Activated CD8-positive, alpha-beta memory T cell treated with anti-CD3 and anti-CD28 coated beads, Interleukin-2, amount 50 U/mL, for 24 hours (primary cell): ENCODE measurements around the gene CHST5.
"Not testable (repeated sequence)": the region's sequence is repeated elsewhere in the genome, so short reads cannot be mapped to it uniquely, and the experiment has no call there.

Experiments
- DNase-seq: peaks from one replicate; pipeline ENCODE4 v3.0.0-alpha.2; 2020; ENCODE audit errors: extremely low read depth

CHST5 gene

DNA sequence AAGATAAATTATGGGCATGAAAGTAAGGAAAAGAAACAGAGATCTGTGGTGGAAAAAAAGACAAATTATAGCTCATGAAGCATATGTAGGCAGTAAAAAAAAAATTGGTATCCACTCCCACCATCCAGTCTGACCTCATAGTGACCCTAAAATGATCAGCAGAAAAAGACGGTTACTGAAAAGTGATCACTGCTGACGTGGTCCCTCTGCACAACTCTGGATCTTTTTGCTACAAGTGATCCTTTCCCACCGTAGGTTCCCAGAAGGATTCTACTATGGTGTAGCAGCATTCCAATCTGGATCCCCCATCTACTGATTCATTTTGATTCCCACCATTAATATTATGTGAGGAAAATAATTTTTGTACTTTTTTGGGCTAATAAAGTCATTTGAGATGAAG lies 29.8 kb downstream of the CHST5 start:
- no peak for DNase-seq

DNA sequence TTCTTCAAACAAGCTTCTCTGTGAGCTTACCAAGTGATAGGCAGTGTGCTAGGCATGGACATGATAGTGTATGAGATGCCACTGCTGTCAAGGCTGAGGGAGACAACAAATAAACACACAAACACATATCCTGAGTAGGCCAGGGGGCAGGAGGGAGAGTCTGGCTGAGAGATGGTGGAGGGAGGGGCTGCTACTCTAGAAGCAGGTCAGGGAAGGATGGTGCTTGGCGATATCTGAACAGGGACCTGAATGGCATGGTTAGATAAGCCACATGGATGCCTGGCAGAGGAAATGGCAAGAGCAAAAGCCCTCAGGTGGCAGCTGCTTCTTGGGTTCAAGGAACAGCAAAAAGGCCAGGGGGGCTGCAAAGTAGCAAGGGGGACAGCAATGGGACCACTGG lies 32.1 kb downstream of the CHST5 start:
- DNase-seq = no peak

DNA sequence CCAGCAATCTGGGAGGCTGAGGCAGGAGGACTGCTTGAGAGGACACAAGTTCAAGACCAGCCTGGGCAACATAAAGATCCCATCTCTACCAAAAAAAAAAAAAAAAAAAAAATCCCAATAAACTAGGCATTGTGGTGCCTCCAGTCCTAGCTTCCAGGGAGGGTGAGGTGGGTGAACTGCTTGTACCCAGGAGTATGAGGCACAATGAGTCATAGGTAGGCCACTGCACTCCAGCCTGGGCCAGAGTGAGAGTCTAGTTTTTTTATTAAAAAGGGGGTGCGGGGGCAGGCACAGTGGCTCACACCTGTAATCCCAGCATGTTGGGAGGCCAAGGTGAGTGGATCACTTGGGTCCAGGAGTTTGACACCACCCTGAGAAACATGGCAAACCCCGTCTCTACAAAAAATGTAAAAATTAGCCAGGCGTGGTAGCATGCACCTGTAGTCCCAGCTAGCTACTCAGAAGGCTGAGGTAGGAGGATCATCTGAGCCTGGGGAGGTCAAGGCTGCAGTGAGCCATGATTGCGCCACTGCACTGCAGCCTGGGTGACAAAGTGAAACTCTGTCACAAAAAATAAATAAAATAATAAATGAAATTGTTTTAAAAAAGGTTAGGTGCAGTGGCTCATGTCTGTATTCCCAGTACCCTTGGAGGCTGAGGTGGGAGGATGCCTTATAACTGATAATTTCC lies 32.8 kb downstream of the CHST5 start:
- DNase-seq = no peak

DNA sequence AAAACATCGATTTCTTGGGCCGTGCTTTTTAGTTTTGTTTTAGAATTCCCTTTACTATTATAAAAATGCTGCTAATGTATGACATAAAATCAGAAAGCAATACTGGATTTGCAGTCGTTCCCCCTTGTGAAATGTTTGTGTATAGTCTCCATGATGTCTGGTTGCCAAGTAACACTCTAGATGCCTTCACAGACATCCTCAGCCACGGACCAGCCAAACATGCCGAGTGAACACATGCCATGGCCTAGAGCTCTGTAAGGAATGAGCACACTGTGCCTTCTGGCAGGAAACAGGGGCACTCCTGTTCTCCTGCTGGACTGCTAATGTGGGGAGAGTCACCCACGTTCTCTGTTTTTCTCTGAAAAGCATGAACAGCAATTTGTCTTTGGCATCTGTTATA lies 34.1 kb downstream of the CHST5 start:
- not testable (repeated sequence) for DNase-seq

DNA sequence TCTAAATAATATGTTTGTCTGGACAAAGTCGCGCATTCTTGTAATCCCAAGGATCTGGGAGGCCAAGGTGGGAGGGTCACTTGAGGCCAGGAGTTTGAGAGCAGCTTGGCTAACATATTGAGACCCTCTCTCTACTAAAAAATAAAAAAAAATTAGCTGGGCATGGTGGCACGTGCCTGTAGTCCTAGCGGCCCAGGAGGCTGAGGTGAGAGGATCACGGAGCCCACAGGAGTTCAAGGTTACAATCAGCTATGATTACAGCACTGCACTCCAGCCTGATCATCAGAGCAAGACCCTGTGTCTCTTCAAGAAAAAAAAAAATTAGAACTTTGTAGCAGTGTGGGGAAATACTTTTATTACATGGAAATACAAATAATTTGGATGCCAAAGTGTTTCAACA lies 34.5 kb downstream of the CHST5 start:
- DNase-seq = no peak

DNA sequence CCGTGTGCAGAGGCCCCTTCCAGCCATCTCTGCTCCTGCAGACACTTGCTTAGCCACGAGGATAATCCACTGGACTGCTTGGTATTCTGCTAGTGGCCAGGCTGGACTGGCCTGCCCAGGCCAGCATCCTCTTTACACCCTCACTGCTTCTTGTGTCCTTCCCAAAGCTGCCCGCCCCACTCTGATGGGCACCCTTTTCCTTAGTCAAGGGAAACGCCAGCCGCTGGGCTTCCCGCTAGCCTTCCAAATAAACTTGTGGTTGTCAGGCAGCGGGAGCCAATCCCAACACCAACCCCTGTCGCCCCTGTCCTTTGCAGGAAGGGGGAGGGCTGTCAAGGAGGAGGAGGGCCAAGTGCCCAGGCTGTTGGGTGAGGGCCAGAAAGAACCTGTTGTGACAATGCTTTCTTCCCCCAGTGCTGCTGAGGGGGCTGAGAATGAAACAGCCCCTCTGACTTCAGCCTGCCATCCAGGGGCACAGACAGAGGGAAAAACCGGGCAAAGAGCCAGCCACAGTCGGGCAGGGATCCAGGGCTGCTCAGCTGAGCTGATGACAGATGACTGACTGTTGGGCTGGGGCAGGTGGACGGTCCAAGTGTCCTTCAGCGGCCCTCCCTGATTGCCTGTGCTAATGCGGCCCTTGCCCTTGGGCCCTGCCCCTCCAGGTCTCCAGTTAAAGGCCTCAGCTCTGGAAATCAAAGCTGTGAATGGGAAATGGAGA lies 37.1 kb downstream of the CHST5 start:
- not testable (repeated sequence) for DNase-seq

DNA sequence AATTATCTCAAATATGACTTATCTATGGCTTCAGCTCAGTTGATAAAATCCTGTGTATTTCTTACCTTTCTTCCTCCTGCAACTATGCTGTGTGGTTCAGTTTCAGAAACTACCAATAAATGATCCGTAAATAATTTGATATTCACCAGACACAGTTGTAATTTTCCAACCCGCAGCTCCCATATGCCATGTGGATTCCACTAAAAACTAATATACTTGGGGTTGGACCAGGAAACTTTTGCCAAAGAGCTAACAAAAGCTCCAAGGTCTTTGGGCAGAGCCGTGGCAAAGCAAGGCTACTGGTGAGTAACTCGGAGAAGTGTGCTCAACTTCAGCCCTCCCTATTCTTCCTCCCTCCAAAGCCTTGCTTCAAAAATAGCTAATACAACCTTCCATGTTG lies 38.4 kb downstream of the CHST5 start:
- no peak for DNase-seq

DNA sequence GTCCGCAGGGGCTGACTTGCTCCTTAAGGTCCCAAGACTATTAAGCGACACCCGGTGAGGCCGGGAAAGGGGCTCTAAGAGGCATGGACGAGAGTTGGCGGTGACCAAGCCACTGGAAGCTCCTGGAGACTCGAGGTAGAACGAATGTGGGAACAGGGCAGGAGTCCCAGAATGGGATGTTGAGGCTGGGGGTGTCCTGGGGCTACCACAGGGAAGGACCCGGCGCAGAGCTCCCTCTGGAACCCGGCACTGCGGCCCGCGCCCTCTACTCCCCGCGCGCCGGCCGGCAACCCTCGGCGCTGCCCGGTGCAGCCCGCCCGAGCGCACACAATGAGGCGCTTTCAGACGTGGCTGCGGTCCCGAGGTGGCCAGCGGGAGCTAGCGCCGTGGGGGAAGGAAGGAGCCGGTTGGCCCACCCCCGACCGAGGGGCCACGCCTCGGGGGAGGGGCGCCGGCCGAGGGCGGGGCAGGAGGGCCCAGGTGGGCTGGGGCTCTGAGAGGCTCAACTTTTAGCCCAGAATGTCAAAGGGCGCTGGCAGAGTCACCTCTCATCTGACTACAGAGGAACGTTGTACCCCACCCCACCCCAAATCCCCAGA lies 40.7 kb downstream of the CHST5 start, which contains the start of gene CHST6:
TSS of gene CHST6 (minus strand) at position 366 of the 599 bp plus-strand sequence. CDS start 15,613 bp downstream, outside the sequence.
- no peak for DNase-seq

DNA sequence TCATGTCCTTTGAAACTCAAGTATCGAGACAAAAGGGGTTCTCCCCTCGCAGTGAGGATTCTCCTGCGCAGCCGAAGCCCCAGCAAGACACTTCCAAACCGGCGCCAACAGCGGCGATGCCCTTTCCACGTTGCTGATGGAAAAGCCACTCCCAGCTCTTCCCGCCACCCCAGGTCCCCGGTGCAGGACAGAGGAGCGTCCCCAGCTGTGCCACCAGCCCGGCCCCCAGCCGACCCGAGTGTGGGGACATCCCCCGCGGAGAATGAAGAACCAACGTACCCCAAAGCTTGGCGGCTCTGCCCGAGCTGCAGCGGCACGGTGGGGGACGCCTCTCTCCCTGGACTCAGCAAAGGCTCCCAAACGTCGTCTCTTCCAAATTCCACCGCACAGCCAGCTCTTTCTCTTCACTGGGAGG lies 41.2 kb downstream of the CHST5 start:
- DNase-seq = no peak

DNA sequence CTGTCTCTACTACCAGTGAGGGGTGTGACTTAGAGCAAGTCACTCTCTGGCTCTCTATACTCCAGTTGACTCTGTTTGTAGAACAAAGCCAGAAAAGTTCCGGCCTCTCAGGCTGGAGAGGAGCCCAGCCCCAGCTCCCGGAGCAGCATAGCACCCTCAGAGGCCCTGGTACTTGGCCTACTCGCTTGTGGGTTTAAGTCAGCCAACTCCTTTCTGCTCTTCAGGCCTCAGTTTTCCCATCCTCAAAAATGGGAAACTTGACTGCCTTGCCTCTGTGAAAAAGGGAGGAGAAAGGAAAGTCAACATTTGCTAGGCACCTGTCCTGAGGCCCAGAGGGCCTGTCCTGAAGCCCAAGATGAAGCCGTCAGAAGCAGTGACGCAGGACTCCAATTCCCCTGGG lies 41.7 kb downstream of the CHST5 start:
- DNase-seq = no peak

DNA sequence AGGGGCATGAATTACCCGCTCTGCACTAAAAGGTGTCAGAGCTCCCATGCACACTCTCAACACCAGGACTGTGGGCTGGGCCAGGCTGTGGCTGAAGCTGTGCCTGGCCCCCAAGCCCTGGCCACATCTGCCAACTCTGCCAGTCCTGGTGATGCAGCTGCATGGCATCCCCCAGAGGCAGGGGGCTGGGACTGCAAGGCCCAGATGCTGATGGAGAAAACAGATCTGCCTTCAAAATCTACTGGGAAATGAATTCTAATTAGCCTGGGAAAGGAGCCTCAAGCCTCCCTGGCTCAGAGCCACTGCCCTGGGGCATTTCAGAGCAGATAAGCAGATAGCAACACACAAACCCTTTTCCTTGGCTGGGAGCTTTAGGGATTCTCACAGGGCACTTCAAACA lies 44.0 kb downstream of the CHST5 start:
- DNase-seq = no peak

DNA sequence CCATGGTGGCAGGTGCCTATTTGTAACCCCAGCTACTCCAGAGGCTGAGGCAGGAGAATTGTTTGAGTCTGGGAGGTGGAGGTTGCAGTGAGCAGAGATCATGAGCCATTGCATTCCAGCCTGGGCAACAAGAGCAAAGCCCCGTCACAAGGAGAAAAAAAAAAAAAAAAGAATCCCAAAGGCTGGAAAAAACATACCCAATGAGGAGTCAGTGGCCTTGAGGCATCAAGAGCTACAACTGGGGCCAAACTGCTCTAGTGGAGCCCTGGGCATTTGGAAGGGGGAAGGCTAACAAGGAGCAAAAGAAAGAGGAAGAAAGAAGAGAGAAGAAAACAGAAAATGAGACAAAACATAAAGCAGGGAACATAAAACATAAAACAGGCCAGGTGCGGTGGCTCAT lies 47.6 kb downstream of the CHST5 start:
- DNase-seq = no peak

DNA sequence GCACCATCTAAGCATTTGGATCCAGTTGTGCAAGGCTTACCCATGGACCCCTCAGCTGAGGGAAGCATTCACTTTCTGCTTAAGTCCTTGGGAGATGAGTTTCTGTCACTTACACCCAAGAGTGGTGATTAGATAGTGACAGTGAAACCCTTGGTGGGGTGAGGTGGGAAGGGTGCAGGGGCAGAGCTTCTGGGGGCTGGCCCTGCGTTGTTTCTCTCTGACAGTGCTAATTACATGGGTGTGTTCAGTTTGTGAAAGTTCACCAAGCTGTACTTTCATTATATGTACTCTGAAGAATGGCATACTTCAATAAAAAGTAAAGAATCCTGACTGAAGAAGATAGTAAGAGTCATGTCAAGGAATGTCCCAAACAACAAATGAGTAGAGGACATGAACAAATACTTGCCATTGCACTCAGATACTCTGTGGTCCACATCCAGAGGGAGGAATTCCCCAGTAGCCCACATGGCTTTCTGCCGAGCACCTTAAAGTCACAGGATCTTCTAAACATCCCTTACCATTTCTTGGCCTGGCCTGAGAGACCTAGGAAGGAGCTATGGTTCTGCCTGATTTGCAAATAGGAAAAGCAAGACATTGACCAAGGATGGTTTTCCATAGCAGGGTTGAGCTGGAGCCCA lies 49.1 kb downstream of the CHST5 start:
- no peak for DNase-seq

DNA sequence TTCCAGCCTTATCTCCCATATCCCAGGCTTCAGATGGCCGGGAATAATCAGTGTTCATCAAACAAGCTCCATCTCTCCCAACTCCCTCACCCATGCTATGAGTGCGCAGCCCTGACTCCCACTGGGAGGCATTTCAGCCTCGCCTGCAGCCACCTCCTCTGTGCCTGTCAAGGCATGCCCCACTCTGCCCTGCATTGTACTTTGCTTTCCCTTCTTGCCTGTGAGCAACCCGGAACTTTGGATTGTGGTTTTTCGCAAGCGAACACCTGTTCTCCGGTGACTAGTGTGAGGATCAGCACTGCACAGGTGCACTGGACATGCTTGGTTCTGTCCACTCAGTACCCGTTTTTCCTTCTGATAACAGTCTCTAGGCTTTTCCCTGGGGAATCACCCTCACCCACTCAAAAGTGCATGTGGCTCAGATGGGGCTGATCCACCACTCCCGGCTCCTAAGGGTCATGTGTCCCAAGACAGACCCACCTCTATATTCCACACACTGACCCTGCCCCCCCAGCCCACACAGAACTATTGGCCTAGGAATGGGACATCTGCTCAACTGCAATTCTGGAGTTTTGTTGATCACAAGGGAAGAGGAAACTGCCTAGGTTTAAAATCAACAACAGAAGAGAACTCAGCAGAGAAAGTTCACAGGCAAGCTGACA lies 49.8 kb downstream of the CHST5 start:
- DNase-seq = no peak

DNA sequence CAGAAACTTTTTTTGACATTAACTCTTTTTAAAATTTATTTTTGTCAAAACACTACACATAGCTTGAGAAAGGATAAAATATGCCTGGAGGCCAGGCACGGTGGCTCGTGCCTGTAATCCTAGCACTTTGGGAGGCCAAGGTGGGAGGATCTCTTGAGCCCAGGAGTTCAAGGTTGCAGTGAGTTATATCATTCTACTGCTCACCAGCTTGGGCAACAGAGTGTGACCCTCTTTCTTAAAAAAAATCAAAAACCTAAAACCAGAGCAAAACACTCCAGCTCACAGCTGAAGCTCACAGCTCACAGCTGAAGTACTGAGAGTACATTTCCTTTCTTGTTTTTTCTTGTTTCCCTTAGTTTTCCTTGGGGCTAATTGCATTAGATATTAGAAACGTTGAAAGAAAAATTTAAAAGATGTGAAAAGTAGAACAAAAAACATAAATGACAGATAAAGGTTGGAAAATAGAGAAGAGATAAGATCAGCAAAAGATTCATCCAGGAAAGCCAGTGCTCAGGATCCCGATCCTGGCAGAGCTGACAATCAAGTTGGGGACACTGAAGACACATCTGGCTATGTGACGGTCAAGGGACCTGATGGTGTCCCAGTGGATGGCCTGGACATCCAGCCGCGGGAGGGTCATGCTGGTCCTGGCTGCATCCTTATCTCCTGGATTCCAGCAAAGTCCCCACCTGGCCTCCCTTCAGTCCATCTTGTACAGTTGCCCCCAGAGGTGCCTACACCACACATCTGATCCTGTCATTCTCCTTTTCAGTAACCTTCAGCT lies 50.5 kb downstream of the CHST5 start:
- DNase-seq = no peak

DNA sequence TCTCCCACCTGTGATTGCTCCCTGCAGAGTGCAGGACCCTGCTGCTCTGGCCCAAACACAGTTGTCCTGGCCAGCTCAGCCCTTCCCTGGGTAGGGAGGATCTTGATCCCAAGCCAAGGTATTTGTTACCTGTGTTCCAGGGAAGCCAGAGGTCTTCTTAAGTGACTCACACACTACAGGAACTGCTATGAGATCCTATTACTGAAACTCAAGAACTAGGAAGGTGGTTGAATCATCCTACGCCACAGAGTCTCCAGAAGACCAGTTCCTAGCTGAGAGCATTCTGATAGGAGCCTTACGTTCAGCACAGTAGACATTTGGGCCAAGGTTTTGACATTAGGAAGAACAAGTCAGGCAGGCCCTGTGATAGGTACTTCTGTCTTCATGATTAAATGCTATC lies 52.7 kb downstream of the CHST5 start:
- DNase-seq = no peak

DNA sequence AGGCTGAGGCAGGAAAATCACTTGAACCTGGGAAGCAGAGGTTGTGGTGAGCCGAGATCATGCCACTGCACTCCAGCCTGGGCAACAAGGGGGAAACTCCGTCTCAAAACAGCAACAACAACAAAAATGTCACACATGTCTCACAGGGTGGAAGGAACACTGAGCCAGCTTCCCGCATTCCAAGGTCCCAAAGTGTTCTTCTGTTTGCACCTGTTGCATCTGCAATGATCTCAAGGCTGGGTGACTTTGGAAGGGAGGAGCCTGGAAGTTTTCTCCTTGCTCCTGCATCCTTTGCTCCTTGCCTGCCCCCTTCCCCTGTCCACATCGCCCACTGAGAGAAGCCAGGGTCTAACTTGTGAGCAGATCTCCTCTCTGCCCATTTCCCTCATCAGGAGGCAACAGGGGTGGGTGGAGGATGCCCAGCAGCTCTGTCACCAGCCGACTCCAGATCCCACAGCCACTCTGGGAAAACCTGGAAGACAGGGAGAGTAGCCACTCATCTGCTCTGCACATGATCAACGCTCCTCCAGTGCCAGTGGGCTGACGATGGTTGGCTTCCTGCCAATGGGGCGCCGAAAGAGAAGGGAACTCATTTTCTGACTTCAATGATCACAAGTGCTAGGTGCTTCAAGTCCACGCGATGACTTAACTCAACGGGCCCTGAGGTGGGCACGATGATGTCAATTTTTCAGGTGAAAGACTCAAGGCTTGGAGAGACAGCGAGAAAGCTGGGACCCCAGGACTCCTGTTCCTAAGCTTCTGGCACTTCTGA lies 53.3 kb downstream of the CHST5 start:
- no peak for DNase-seq

DNA sequence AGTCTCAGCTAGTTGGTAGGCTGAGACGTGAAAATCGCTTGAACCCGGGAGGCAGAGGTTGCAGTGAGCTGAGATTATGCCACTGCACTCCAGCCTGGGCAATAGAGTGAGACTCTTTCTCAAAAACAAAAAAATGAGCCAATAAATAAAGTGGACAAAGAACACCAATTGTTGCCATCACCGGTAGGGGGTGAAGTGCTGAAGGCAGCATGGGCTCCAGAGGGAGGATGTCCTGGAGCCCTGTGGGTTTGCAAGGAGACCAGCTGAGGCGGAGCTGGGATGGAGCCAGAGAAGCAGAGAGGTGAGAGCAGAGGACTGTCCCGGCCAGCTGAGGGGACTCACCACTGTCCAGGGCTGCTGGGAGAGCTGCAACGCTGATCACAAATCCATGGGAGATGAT lies 54.4 kb downstream of the CHST5 start:
- no peak for DNase-seq

DNA sequence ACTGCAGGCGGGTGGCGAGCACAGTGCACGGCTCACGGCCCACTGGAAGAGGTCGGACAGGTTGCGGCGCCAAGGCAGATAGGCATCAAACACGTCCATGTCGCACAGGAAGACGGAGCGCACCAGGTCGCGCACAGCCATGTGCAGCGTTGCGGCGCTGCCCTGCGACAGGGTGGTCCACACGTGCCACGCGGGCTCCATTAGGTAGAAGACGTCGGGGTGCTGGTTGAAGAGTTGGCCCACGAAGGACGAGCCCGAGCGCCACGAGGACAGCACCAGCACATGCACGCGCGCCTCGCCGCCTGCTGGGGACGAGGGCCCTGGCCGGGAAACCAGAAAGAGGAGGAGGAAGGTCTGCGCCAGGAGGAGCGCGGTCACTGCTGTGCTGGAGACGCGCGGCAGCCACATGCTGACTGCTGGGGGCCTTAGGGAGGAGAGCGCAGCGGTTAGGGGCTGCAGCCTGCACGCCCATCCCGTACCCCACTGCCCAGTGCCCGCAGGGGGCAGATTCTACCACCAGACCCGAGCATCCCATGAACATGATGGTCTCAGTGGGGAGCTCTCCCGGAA lies 56.4 kb downstream of the CHST5 start:
- no peak for DNase-seq
